ENCODE measurements around the gene ELOVL6.

- no peak for TF ChIP-seq POLR2AphosphoS5 (IDR thresholded peaks at IDR 0.05)
- no peak for TF ChIP-seq REST (IDR thresholded peaks at IDR 0.05; ENCODE audit: borderline replicate concordance)
- no peak for TF ChIP-seq EZH2 (IDR thresholded peaks at IDR 0.05; ENCODE audit: borderline replicate concordance, insufficient read depth, low read length, poor library complexity, severe bottlenecking)
- TF ChIP-seq CTCF (IDR thresholded peaks at IDR 0.05; ENCODE audit: poor library complexity, severe bottlenecking) = no peak
- no peak for TF ChIP-seq EP300 (conservative IDR thresholded peaks at IDR 0.05; ENCODE audit: poor library complexity, severe bottlenecking)
- TF ChIP-seq RAD21 (conservative IDR thresholded peaks at IDR 0.05) = no peak
- no peak for TF ChIP-seq TAF1 (IDR thresholded peaks at IDR 0.05; ENCODE audit: low read depth)
- TF ChIP-seq MXI1 (conservative IDR thresholded peaks at IDR 0.05; ENCODE audit: poor library complexity, severe bottlenecking) = no peak
These were observed 130.2 kb downstream of the ELOVL6 start for GRCh38 chr4:110068248-110068647.
